VCaP (cell line): Measurements from ENCODE around the gene RAPGEF1.
A peak's percentile ranks its signal among the peaks of the same experiment; 100 is the strongest.

Experiments
- H3K27ac ChIP-seq: fragments of 450-650 bp; 2 replicates; pipeline ENCODE4 v1.5.1; 2017
- TF ChIP-seq, protein P1 (sequence below): fragments of 450-650 bp; conservative IDR thresholded peaks from 2 replicates; pipeline ENCODE4 v1.5.1; 2017; ENCODE audit warnings: mild to moderate bottlenecking, moderate library complexity

RAPGEF1 gene

DNA sequence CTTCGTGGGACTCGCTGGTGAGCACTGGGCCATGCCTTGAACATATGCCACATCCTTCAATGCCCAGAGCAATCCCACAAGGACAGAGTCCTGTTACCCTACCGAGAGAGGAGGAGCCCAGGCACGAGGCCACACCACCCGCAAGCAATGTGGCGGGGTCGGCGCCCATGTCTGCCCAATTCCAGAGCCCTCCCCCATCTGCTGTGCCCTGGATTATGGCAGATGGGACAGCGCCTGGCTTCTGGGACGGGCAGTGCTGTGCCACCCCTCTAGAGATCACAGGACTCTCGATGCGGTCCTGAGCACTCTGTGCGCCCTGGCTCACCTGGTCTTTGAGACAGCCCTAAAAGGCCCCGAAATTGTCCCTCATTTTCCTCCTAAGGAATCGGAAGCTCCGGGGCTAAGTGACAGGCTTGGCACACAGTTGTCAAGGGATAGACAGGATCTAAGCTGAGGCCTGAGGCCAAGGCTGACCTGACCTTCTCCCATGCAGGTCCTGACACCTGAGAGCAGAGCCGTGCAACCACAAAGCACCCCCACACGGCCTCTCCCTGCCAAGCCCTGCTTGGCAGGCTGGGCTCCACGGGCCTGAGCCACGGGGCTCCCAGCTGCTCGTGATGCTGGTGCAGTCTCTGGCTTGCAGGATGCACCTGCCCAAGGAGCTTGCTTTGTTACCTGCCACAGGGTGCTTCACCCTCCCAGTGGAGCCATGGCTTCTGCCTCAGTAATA, 145.8 kb downstream of the RAPGEF1 start:
- TF ChIP-seq, protein P1, sequence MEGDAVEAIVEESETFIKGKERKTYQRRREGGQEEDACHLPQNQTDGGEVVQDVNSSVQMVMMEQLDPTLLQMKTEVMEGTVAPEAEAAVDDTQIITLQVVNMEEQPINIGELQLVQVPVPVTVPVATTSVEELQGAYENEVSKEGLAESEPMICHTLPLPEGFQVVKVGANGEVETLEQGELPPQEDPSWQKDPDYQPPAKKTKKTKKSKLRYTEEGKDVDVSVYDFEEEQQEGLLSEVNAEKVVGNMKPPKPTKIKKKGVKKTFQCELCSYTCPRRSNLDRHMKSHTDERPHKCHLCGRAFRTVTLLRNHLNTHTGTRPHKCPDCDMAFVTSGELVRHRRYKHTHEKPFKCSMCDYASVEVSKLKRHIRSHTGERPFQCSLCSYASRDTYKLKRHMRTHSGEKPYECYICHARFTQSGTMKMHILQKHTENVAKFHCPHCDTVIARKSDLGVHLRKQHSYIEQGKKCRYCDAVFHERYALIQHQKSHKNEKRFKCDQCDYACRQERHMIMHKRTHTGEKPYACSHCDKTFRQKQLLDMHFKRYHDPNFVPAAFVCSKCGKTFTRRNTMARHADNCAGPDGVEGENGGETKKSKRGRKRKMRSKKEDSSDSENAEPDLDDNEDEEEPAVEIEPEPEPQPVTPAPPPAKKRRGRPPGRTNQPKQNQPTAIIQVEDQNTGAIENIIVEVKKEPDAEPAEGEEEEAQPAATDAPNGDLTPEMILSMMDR: no peak
- H3K27ac ChIP-seq: no peak overlapping the region

GRCh38 chr9:131593091-131593820, 146.6 kb downstream of the RAPGEF1 start:
- no peak overlapping the region for H3K27ac ChIP-seq
- TF ChIP-seq, protein P1: no peak

GRCh38 chr9:131591845-131592208, 148.0 kb downstream of the RAPGEF1 start:
- H3K27ac ChIP-seq: no peak overlapping the region
- TF ChIP-seq, protein P1: no peak

GRCh38 chr9:131590907-131591844, 148.7 kb downstream of the RAPGEF1 start:
- H3K27ac ChIP-seq: no peak overlapping the region
- TF ChIP-seq, protein P1: peak; percentile 97

- no peak overlapping the region for H3K27ac ChIP-seq
- TF ChIP-seq, protein P1: no peak
Measured at GRCh38 chr9:131590449-131590848, 149.4 kb downstream of the RAPGEF1 start.

DNA sequence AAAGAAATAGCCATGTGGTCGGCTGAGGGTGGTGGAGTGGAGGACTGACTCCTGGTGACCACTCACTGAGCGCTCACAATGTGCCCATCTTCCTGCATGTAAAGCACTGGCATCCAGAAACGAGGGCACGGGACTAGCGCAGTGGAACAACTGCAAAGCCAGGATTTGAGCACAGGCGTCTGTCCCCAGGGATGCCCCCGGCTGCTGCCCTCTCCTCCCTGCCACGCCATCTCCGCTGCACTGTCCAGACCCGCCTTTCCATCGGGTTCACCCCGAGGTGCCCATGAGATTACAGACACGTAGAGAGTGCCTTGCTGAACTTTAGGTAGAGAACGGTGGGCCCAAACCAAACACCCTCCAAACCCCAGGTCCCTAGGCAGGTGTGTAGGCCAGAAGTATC, 149.9 kb downstream of the RAPGEF1 start:
- H3K27ac ChIP-seq: no peak overlapping the region
- TF ChIP-seq, protein P1: no peak
